Measurements from ENCODE around the gene INPP5F. TPM values are rescaled to one million over a fixed set of nuclear protein-coding genes. Genes with fewer than 3 reads are reported as not detected.

Gene INPP5F
- total RNA-seq, 4 donors from 2014 or later = 13.9 to 20.9 (median 17.0) TPM

DNA sequence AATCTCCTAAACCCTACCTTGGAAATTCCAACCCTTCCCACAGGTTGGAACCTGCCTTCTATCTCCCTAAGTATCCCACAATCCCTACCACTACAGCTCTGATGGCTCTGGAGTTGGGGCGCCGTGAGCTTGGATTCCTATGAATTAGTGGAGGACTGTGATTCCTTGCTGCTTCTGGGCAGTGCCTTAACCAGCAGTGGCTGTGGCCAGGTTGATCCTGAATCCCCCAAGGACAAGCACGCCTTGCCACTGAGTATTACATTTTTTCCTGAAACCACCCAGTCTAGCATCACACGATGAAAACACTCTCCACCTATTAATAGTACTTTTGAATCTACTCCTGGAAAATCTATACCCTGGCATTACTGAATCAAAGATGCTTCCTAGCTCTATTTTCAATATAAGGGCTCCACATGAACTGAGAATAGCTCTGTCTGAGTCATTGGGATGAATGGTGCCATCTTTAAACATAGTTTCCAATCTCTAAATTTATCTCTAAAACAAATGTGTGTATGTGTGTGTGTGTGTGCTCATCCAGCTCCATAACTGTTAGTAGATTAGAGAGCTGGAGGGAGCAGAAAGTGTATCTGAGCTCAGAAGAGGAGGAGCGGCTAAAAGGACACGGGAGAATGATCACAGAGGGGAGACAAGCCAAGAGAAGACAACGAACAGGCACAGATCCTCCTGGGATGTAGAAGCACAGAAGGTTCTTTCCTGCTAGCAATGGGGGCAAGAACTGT, 11.9 kb upstream of the INPP5F start:
- TF ChIP-seq, protein P1, sequence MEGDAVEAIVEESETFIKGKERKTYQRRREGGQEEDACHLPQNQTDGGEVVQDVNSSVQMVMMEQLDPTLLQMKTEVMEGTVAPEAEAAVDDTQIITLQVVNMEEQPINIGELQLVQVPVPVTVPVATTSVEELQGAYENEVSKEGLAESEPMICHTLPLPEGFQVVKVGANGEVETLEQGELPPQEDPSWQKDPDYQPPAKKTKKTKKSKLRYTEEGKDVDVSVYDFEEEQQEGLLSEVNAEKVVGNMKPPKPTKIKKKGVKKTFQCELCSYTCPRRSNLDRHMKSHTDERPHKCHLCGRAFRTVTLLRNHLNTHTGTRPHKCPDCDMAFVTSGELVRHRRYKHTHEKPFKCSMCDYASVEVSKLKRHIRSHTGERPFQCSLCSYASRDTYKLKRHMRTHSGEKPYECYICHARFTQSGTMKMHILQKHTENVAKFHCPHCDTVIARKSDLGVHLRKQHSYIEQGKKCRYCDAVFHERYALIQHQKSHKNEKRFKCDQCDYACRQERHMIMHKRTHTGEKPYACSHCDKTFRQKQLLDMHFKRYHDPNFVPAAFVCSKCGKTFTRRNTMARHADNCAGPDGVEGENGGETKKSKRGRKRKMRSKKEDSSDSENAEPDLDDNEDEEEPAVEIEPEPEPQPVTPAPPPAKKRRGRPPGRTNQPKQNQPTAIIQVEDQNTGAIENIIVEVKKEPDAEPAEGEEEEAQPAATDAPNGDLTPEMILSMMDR (IDR thresholded peaks at IDR 0.05; ENCODE audit: low read depth) = no peak

DNA sequence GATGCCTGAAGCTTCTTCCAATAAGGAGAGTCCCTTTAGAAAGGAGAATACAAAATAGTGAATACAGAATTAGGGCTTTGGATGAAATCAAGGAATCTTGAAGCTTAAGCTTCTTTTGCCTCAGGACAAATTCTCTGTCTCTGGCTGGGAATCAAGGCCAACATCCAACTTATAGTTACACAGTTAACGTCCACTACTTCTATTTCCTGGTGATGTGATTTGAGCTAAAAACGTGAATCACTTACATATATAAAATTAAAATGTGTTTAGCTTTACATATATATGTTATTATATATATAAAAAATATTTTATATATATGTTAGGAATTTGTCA, 11.4 kb upstream of the INPP5F start:
- TF ChIP-seq, protein P1 (IDR thresholded peaks at IDR 0.05; ENCODE audit: low read depth) = no peak

DNA sequence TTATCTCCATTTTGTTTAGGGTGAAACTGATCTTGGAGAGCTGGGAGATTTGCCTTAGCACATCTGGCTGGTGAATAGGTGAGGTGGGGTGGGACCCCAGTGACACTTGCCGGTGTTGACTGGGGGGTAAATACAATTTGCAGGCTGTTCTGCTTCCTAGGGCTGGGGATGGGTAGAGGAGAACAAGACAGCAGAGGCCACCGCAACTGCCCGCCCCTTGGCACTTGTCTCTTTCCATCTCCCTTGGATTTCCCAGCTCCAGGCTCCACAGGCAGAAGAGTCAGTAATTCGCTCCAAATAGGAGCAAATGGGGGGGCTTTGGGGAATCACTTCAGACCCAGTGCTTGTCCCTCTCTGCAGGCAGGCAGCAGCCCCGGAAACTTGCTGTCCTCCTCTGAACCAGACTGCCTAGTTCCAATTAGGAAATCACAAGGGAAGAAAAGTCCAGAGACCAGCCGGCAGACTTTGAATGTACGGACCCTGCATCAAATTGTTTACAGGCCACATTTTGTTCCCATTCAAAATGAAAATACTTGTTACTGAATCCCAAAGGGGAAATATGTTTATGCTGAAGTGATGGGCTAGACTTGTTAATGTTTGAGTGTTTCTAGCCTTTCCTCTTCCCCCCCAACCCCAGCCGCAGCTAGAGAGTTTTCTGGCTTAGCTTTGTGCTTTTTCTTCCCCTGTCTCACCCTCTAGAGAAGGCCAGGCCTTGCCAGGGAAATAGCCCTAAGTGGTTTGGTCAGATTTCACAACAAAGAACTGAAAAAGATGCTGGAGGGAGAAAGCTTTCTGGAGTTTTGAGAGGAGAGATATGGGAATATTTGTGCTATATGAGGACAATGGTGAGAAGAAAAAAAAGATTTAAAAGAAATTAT, 10.0 kb upstream of the INPP5F start:
- TF ChIP-seq, protein P1 (IDR thresholded peaks at IDR 0.05; ENCODE audit: low read depth) = no peak

DNA sequence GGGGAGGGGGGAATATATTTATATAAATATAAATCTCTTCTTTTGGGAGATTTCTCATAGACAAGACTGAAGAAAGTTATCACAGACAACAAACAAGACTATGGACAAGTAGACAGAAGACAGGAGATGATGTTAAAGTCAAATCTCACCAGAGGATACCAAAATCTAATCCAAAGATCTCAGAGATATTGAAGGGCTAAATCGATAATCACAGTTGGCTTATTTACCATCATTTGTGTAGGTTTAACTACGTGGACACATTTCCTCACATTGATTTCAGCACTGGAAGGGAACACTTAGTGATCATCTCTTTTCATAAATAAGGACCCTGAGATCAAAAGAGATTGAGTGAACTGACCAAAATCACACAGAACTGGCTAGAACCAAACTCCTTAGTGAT, 2.7 kb upstream of the INPP5F start:
- TF ChIP-seq, protein P1 (IDR thresholded peaks at IDR 0.05; ENCODE audit: low read depth) = no peak

DNA sequence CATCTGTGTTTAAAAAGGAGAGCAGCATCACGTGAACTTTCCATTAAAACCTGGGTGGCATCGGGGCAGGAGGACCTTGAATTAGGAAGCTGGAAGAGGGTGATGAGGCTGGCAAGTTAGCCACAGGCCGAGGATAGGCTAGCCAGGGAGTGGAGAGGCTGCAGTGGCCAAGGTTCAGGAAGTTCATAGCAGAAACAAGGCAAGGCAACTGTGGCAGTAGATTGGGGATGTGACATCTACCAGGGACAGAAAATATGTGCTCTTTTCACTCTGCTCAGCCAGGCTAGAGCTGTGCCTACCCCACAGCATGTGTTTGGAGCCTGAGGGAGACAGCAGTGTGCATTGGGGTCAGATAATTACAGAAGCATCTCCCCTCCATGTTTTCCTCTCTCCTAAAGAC, 2.2 kb upstream of the INPP5F start:
- TF ChIP-seq, protein P1 (IDR thresholded peaks at IDR 0.05; ENCODE audit: low read depth) = no peak

DNA sequence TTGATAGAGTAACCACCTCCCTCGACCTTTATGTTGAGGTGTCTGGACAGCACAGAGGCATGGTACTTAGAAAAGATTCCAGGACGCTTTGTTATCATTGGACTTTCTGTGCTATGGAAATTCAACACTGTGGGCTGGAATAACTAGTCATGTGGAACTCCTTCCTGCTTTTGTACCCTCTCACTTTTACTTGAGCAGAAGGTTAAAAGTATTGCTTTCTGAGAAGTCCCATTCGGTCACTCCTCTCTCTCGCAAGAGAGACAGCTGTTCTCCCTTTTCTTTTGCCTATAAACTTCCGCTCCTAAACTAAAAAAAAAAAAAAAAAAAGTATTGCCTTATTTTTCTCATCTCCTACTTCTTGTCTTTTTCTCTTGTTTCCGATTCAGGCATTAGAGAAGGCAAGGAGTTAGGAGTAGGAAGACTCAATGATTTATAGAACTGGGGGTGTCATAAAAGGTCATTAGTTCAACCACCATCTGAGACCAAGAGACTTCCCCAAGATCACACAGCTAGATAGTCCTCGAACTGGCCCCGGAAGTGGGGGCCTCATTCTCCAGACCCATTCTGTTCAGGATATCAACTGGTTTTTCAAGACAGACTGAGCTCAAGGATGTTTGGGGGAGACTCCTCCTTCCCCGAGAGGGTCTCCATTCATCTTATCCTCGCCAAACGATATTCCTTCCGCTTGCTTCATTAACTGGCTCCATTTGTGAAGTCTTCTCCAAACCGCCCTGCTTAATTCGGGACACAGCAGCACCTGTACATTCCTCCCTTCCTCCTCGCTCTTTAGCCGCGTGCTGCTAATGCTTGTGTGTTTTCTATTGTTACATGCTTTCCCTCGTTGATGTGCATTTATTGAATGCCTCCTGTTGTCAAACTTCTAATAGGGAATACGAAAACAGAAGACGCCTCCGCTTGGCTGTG, 995 bp upstream of the INPP5F start:
- TF ChIP-seq, protein P1 (IDR thresholded peaks at IDR 0.05; ENCODE audit: low read depth) = no peak

All from subcutaneous adipose tissue (tissue), 4 donors.